ENCODE results near the gene ALDH16A1.

Gene ALDH16A1

GRCh38 chr19:49490287-49491029 lies 37.4 kb downstream of the ALDH16A1 start:
- DNase-seq: peak; percentile 73

GRCh38 chr19:49491030-49491803 lies 38.2 kb downstream of the ALDH16A1 start:
- peak; percentile 70 for DNase-seq

- peak; percentile 76 for DNase-seq
Measured at GRCh38 chr19:49491804-49492572, 39.0 kb downstream of the ALDH16A1 start.

- peak; percentile 82 for DNase-seq
Measured at GRCh38 chr19:49492573-49493405, 39.8 kb downstream of the ALDH16A1 start.

- DNase-seq: no peak
Measured at GRCh38 chr19:49496574-49497008, 43.6 kb downstream of the ALDH16A1 start.

- DNase-seq: peak; percentile 86
Measured at GRCh38 chr19:49497047-49497788, 44.2 kb downstream of the ALDH16A1 start.

- DNase-seq: peak; percentile 63
Measured at GRCh38 chr19:49497789-49498103, 44.7 kb downstream of the ALDH16A1 start.

- peak; percentile 62 for DNase-seq
Measured at GRCh38 chr19:49498475-49498874, 45.5 kb downstream of the ALDH16A1 start.

- peak; percentile 75 for DNase-seq
Measured at GRCh38 chr19:49499030-49499670, 46.1 kb downstream of the ALDH16A1 start.

GRCh38 chr19:49502866-49503581 lies 50.0 kb downstream of the ALDH16A1 start:
- DNase-seq: peak; percentile 62

- DNase-seq: no peak
Measured at GRCh38 chr19:49503582-49503962, 50.5 kb downstream of the ALDH16A1 start.

GRCh38 chr19:49506575-49507105 lies 53.6 kb downstream of the ALDH16A1 start:
- DNase-seq: peak; percentile 87

- DNase-seq: no peak
Measured at GRCh38 chr19:49507803-49508494, 54.9 kb downstream of the ALDH16A1 start.

- peak; percentile 67 for DNase-seq
Measured at GRCh38 chr19:49512970-49513745, 60.1 kb downstream of the ALDH16A1 start.

- no peak for DNase-seq
Measured at GRCh38 chr19:49513746-49514118, 60.7 kb downstream of the ALDH16A1 start.

GRCh38 chr19:49514151-49514550 lies 61.1 kb downstream of the ALDH16A1 start:
- DNase-seq: no peak

GRCh38 chr19:49515767-49516166 lies 62.7 kb downstream of the ALDH16A1 start:
- no peak for DNase-seq

- no peak for DNase-seq
Measured at GRCh38 chr19:49518033-49518432, 65.0 kb downstream of the ALDH16A1 start.
